HK-2 (cell line): ENCODE data around the gene PRKCQ.
A peak's percentile ranks its signal among the peaks of the same experiment; 100 is the strongest.
"Not testable (repeated sequence)": the region's sequence is repeated elsewhere in the genome, so short reads cannot be mapped to it uniquely, and the experiment has no call there.

Experiments used
- DNase-seq: peaks from one replicate; pipeline ENCODE4 v3.0.0-alpha.2; 2018; ENCODE audit not compliant: unreplicated experiment

PRKCQ gene

GRCh38 chr10:6595499-6595898, 15.4 kb upstream of the PRKCQ start:
- no peak for DNase-seq

DNA sequence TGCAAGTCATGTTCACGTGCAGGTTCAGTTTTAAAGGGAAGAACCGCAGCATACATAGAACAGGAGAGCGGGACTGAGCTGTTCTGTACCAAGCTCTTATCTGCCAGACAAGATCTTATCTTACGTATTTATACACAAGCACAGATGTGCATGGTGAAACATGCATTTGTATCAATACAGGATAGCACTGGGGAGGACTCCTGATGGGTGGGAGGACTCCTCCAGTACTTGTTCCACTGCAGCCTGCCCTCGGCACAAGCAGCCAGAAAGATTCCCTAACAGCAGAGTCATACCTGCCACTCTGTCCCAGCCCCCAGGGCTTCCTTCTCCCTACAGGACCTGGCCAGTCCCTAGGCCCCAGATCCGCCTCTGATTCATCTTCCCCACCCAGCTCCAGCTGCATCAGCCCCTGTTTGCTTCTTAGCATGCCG, 13.2 kb upstream of the PRKCQ start:
- DNase-seq, result no peak

- DNase-seq, result no peak
These were observed 12.0 kb upstream of the PRKCQ start for GRCh38 chr10:6592080-6592479.

DNA sequence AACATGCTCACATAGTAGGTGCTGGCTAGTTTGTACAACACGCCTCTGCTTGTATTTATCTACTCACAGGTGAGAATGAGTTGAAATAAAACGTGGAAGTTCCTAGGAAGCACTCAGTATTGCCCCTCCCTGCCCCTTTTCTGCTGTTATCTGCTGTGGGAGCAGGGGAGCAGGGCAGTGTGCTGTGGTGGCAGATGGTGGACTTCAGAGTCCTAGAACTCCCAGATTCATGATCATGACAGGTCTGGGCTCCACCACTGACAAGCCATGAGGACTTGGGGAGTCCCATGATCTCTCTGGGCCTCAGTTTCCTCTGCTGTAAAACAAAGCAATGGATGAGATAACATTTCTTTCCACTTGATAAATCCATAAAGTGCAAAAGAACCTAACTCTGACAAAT, 11.6 kb upstream of the PRKCQ start:
- DNase-seq, result no peak

GRCh38 chr10:6590100-6590499, 10.0 kb upstream of the PRKCQ start:
- no peak for DNase-seq

- no peak for DNase-seq
These were observed 9.4 kb upstream of the PRKCQ start for GRCh38 chr10:6589287-6590094.

GRCh38 chr10:6588845-6589244, 8.8 kb upstream of the PRKCQ start:
- no peak for DNase-seq

GRCh38 chr10:6588082-6588481, 8.0 kb upstream of the PRKCQ start:
- no peak for DNase-seq

GRCh38 chr10:6586501-6586900, 6.4 kb upstream of the PRKCQ start:
- DNase-seq, result no peak

GRCh38 chr10:6583447-6583846, 3.4 kb upstream of the PRKCQ start:
- no peak for DNase-seq

GRCh38 chr10:6582913-6583312, 2.8 kb upstream of the PRKCQ start:
- DNase-seq, result not testable (repeated sequence)

DNA sequence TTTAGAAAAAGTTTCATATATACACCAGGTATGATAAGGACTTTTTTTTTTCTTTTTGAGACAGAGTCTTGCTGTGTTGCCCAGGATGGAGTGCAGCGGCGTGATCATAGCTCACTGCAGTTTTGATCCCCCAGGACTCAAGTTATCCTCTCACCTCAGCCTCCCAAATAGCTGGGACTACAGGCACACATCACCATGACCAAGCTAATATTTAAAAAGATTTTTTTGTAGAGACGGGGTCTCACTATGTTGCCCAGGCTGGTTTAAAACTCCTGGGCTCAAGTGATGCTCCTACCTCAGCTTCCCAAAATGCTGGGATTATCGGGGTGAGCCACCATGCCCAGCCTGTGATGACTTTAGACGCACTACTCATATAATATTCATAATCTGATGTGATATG, 2.2 kb upstream of the PRKCQ start:
- no peak for DNase-seq

DNA sequence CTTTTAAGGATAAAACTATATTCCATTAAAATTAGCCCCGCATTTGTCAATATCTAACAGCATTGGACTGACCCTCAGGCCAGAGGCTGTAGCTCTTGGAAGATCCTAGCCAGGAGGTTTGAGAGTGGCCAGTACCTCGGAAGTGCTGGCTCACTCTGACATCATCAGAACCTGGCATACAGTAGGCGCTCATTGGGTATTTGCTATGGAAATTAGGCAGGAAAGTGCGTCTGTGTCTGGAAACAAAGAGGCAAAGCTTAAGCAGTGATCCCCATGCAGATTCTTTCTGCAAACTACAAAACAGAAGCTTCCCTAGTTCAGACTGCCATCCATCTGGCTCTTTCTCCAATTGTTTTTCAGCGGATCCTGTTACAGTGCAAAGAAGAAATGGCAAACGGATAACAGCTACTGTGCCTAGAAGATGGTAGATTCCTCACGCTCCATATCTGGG, 1.7 kb upstream of the PRKCQ start:
- no peak for DNase-seq

- DNase-seq, result not testable (repeated sequence)
These were observed 1.1 kb upstream of the PRKCQ start for GRCh38 chr10:6581223-6581622.

- peak; percentile 71 for DNase-seq
These were observed 378 bp upstream of the PRKCQ start for GRCh38 chr10:6580279-6581029.

DNA sequence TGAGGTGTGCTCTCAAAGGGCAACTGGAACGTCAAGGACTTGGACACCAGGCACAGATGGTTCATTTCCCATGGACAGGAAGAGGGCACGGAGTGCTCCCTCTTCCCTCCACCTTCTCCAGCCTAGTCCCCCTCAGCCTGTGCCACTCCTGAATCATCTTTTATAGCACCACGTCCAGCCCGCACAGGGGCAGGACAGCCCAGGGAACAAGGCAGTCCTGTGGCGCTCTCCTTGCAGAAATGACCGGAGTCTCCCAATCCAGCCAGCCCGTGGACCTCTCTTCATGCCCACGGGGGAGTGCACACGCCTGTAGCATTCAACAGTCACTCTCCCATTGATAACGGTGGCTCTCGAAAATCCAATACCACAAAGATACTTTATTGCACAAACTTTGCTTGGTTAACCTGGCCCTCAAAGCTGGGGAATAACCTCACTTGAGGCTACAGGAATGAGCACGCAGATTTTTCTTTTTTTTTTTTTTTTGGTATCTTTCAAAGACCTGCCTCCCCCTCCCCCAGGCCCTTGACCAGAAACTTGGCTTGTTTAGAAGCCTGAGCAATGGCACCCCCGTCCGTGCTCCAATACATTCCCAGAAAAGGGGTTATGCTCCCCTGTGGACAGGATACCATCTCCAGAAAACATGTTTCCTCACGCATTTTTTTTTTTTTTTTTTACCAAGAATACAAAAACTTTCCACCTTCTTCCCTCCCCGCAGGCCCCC, 733 bp downstream of the PRKCQ start:
- DNase-seq, result no peak

DNA sequence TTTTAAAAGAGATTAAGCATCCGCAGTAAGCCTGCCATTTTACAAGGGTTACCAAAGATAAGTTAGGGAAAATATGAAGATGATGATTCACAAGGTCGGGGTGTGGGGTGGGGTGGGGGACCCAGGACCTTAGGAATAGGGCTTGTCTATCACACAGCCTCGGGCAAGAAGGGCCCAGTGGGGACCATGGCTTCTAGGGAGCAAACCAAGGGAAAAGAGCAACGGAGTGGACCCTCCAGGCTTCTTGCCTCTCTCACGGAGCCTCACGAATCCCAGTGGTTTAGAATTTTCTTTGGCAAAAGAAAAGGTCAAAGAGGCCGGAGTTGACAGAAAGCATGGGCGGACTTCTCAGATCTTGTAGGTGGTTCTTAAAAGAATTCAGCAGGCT, 1.3 kb downstream of the PRKCQ start:
- DNase-seq, result no peak

GRCh38 chr10:6578251-6578771, 1.8 kb downstream of the PRKCQ start:
- DNase-seq, result no peak

DNA sequence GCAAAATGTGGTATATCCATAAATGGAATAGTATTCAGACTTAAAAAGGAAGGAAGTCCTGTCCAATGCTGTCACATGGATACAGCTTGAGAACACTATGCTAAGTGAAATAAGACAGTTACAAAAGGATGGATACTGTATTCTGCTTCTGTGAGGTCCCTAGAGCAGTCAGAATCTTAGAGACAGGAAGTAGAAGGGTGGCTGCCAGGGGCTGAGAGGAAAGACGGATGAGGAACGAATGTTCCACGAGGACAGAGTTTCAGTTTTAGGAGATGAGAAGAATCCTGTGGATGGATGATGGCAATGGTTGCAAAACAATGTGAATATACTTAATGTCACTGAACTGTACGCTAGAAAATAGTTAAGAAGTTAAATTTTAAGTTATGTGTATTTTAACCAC, 3.8 kb downstream of the PRKCQ start:
- no peak for DNase-seq

GRCh38 chr10:6574664-6575176, 5.4 kb downstream of the PRKCQ start:
- DNase-seq, result no peak

DNA sequence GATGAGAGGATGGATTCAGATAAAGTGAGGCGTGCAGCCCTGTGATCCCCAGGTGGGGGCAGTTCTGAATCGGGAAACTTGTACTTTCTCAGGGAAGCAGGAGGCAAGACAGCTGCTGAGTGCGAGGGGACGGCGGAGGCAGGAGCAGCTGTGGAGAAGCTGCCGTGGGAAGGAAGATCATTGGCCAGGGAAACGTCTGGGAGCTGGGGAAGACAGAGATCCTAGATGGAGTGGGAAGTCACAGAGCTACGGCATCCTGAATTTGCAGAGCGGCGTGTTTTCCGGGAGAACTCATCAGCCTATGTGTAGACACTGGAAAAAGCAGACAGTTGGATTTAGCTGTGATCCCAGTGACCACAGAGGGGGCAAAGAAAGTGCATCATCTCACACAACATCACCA, 9.2 kb downstream of the PRKCQ start:
- no peak for DNase-seq

GRCh38 chr10:6569259-6569658, 10.8 kb downstream of the PRKCQ start:
- no peak for DNase-seq
